ENCODE measurements around the gene DLX4. TPM values are rescaled to one million over a fixed set of nuclear protein-coding genes. Genes with fewer than 3 reads are reported as not detected.

The DLX4 gene
- total RNA-seq, 2 experiments from 2014 or later = 0.17 to 0.35 TPM

DNA sequence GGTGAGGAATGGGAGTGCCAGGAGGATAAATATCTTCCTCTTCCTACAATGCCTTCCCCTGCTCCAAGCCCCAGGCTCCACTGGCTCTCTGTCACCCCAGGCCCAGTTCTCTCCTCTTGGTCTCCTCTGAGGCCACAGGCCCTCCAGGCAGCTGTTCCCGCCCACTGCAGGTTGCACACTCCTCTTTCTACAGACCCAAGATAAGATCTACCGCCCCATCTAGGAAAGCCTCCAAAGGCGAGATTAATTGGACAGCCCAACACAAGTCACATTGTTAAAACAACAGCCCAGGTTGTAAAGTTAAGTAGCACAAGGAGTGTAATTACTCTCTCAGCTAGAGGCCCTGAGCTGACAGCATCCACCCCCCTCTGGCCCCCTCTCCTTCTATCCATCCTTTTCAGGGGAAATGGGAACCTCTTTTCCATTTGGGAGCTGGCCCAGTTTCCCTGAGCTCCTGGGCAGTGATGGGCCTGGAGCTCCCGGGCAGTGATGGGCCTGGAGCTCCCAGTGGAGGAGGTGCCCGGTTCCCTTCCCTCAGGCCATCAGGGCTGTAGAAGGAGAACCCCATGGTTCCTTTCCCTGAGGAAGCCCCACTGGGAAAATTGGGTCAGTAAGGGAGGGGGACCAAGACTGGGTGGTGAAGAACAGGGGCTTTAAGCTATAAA lies 7.3 kb downstream of the DLX4 start:
- Mint-ChIP-seq H3K4me3 (no peak overlapping the region), H3K36me3 (ENCODE audit: low read depth) (no peaks in the 10 kb centered on the region), H3K27me3 (peaks cover 56% of the 10 kb centered on the region), H3K27ac (no peak overlapping the region), H3K4me1 (peaks cover 1% of the 10 kb centered on the region), H3K9me3 (no peaks in the 10 kb centered on the region)
- no peak for DNase-seq
- ChIA-PET CTCF (interaction anchor here (1.0 to 6.1 kb wide), 3 partner anchors 10 to 178 kb away, joined by 3 to 41 read pairs (median 3); partner anchors contain the start of gene DLX3), POLR2A (no interaction called here)

DNA sequence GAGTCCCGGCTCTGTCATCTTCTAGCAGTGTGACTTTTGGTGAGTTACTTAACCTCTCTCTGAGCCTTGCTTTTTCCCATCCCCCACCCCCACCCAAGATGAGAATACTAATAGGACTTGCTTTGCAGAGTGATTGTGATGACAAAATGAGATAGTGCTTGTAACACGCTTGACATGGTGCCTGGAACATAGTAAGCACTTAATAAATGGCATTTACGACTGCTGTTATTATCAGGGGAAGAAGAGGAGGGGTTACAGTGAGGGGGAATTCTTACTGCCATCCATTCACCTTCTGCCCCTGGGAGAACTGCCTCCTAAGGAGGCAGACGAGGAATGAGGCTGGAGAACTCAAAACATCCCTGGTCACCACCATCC lies 7.8 kb downstream of the DLX4 start:
- no peaks in the 10 kb centered on the region for H3K36me3 Mint-ChIP-seq (ENCODE audit: low read depth)
- H3K27ac Mint-ChIP-seq = no peak overlapping the region
- no peaks in the 10 kb centered on the region for H3K9me3 Mint-ChIP-seq
- H3K27me3 Mint-ChIP-seq = peaks cover 54% of the 10 kb centered on the region
- ChIA-PET POLR2A (no interaction called here), CTCF (interaction anchor here (1.1 to 6.1 kb wide), 3 partner anchors 10 to 111 kb away, joined by 3 to 41 read pairs (median 3); partner anchors contain the start of gene DLX3)
- no peak overlapping the region for H3K4me3 Mint-ChIP-seq
- no peak for DNase-seq
- no peaks in the 10 kb centered on the region for H3K4me1 Mint-ChIP-seq

GRCh38 chr17:49977463-49978389 lies 8.7 kb downstream of the DLX4 start:
- H3K9me3 Mint-ChIP-seq = no peaks in the 10 kb centered on the region
- no peak overlapping the region for H3K4me3 Mint-ChIP-seq
- no peak overlapping the region for H3K27ac Mint-ChIP-seq
- H3K27me3 Mint-ChIP-seq = peaks cover 52% of the 10 kb centered on the region
- POLR2A ChIA-PET = no interaction called here
- no peak for DNase-seq
- H3K4me1 Mint-ChIP-seq = no peaks in the 10 kb centered on the region
- no peaks in the 10 kb centered on the region for H3K36me3 Mint-ChIP-seq (ENCODE audit: low read depth)
- CTCF ChIA-PET = interaction anchor here (0.6 to 6.1 kb wide), 4 partner anchors 17 to 110 kb away, joined by 3 to 41 read pairs (median 4); partner anchors contain the start of gene DLX3

DNA sequence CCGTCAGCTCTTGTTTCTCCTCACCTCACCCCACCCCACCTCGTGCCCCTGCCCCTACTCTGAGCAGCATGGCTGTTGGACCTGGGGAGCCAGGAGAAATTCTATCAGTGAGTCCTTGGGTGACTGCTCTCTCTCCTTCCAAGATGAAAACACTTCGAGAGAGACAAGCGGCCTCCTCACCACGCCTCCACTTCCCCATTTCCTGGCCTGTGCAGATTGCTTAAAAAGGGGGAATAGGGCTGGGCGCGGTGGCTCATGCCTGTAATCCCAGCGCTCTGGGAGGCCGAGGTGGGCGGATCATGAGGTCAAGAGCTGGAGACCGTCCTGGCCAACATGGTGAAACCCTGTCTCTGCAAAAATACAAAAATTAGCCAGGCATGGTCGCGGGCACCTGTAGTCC lies 9.5 kb downstream of the DLX4 start:
- ChIA-PET CTCF (interaction anchor here (0.6 to 6.1 kb wide), 4 partner anchors 17 to 179 kb away, joined by 3 to 41 read pairs (median 4); partner anchors contain the start of gene DLX3), POLR2A (no interaction called here)
- H3K36me3 Mint-ChIP-seq (ENCODE audit: low read depth) = no peaks in the 10 kb centered on the region
- peaks cover 45% of the 10 kb centered on the region for H3K27me3 Mint-ChIP-seq
- no peak overlapping the region for H3K27ac Mint-ChIP-seq
- DNase-seq = no peak
- H3K4me1 Mint-ChIP-seq = no peaks in the 10 kb centered on the region
- no peaks in the 10 kb centered on the region for H3K9me3 Mint-ChIP-seq
- no peak overlapping the region for H3K4me3 Mint-ChIP-seq

- no peaks in the 10 kb centered on the region for H3K36me3 Mint-ChIP-seq (ENCODE audit: low read depth)
- no peaks in the 10 kb centered on the region for H3K4me1 Mint-ChIP-seq
- no peak overlapping the region for H3K27ac Mint-ChIP-seq
- CTCF ChIA-PET = interaction anchor here (0.6 to 6.1 kb wide), 4 partner anchors 9 to 422 kb away, joined by 3 to 41 read pairs (median 4); partner anchors contain the start of gene DLX3
- POLR2A ChIA-PET = no interaction called here
- no peak overlapping the region for H3K4me3 Mint-ChIP-seq
- H3K27me3 Mint-ChIP-seq = peaks cover 37% of the 10 kb centered on the region
- DNase-seq = no peak
- no peaks in the 10 kb centered on the region for H3K9me3 Mint-ChIP-seq
Observed at GRCh38 chr17:49979748-49980479, 10.9 kb downstream of the DLX4 start.

- H3K27me3 Mint-ChIP-seq = peaks cover 30% of the 10 kb centered on the region
Observed at GRCh38 chr17:49980703-49981197, 11.8 kb downstream of the DLX4 start.

DNA sequence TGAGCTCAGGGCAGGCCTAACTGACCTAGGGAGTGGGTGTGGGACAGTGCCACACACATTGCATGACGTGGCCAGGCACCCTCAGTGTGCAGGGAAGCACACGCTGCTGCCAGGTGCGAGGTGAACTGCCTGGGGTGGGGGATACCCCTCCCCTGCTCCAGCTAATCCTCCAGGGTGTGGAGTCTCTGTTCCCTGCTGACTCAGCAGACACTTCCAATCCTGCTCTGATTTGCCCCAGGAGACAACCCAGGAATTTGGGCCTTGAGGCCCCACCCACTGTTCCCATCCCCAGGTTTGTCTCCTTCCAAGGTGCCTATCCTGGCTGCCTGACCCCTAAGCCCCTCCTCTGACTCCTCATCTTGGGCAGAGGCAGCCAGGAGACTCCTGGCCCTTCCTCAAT lies 15.3 kb downstream of the DLX4 start:
- no peaks in the 10 kb centered on the region for H3K9me3 Mint-ChIP-seq

More at GRCh38 chr17:49980703-49981197, 11.8 kb downstream of the DLX4 start:
- Mint-ChIP-seq H3K4me1 (no peaks in the 10 kb centered on the region), H3K4me3 (no peak overlapping the region), H3K9me3 (no peaks in the 10 kb centered on the region), H3K27ac (no peak overlapping the region), H3K36me3 (ENCODE audit: low read depth) (no peaks in the 10 kb centered on the region)
- POLR2A ChIA-PET = no interaction called here
- no peak for DNase-seq
- CTCF ChIA-PET = interaction anchor here (0.6 to 6.1 kb wide), 2 partner anchors 15 to 168 kb away, joined by 3 to 41 read pairs; partner anchors contain the start of gene DLX3

DNA sequence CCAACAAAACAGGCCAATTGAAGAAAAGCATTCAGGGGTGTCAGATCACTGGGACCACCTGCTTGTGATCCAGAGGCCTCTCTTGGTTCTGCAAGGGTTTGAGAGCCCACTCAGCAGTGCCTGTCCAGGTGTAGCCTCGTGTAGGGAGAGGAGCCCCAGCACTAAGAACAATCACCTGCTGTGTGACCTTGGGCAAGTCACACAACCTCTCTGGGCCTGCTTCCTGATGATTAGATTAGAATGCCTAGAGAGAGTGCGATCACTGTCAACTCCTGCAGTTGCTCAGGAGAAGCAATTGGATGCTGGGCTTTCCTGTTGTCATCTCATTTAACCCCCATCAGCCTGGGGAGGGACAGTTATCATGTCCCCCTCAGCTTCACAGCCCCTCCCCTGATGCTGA lies 15.8 kb downstream of the DLX4 start:
- Mint-ChIP-seq H3K9me3 (no peaks in the 10 kb centered on the region), H3K36me3 (ENCODE audit: low read depth) (no peaks in the 10 kb centered on the region), H3K27ac (no peak overlapping the region), H3K4me1 (no peaks in the 10 kb centered on the region), H3K4me3 (no peak overlapping the region), H3K27me3 (peaks cover 49% of the 10 kb centered on the region)
- ChIA-PET CTCF (interaction anchor here (1.3 to 2.7 kb wide), 2 partner anchors 11 to 13 kb away, joined by 8 to 9 read pairs; no protein-coding TSS in a partner anchor), POLR2A (no interaction called here)
- DNase-seq = no peak

More for the DNA sequence above, 15.3 kb downstream of the DLX4 start:
- CTCF ChIA-PET = interaction anchor here (1.3 to 2.7 kb wide), 2 partner anchors 12 to 14 kb away, joined by 8 to 9 read pairs; no protein-coding TSS in a partner anchor
- Mint-ChIP-seq H3K36me3 (ENCODE audit: low read depth) (no peaks in the 10 kb centered on the region), H3K4me3 (no peak overlapping the region), H3K4me1 (no peaks in the 10 kb centered on the region), H3K27ac (no peak overlapping the region), H3K27me3 (peaks cover 46% of the 10 kb centered on the region)
- no peak for DNase-seq
- POLR2A ChIA-PET = no interaction called here

GRCh38 chr17:49985310-49985990 lies 16.5 kb downstream of the DLX4 start:
- Mint-ChIP-seq H3K27ac (no peak overlapping the region), H3K36me3 (ENCODE audit: low read depth) (no peaks in the 10 kb centered on the region), H3K4me1 (peaks cover 2% of the 10 kb centered on the region), H3K27me3 (peaks cover 53% of the 10 kb centered on the region), H3K9me3 (no peaks in the 10 kb centered on the region), H3K4me3 (no peak overlapping the region)
- ChIA-PET CTCF (interaction anchor here (1.9 to 2.7 kb wide), 2 partner anchors 11 to 13 kb away, joined by 6 to 9 read pairs; no protein-coding TSS in a partner anchor), POLR2A (no interaction called here)
- no peak for DNase-seq

DNA sequence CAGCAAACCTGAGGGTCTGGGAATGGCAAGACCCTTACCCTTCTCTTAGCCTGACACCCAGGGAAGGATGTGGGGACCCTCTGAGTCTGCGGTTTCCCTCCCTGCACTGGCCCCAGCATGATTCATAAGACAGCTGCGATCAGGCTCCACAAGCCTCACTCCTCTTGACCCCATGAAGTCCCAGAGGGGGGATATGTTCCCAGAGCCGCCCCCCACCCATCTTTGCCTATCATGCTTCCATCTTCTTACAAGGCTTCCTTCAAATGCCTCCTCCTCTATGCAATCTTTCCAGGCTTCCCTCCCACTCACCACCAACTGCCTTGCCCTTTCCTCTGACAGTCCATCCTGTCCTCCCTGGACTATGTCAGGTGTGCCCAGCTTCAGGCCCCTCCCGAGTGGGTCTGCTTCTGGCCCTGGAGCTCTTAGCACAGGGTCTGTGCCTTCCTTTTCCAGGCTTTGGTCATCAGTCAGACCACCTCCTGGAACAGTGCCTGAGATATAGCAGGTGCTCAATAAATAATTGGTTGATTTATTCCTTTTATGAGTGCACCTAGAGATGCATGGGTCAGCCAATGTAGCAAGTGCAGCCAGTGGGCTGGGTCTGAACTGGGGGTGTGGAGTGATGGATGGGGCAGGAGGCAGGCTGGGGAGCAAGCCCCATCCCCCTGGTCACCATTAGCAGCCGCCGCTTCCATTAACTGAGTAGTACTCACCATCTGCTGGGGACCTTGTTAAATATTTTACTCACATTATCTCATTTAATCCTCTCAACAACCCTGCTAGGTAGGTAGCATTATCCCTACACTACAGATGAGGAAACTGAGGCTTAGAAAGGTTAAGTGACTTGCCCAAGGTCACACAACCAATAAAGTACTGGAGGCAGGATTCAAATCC lies 17.7 kb downstream of the DLX4 start:
- no peak overlapping the region for H3K27ac Mint-ChIP-seq
- no peaks in the 10 kb centered on the region for H3K36me3 Mint-ChIP-seq (ENCODE audit: low read depth)
- H3K4me1 Mint-ChIP-seq = peaks cover 2% of the 10 kb centered on the region
- ChIA-PET CTCF (interaction anchor here (0.6 to 1.9 kb wide), 2 partner anchors 11 to 107 kb away, joined by 3 to 6 read pairs; no protein-coding TSS in a partner anchor), POLR2A (no interaction called here)
- H3K4me3 Mint-ChIP-seq = no peak overlapping the region
- peaks cover 59% of the 10 kb centered on the region for H3K27me3 Mint-ChIP-seq
- H3K9me3 Mint-ChIP-seq = no peaks in the 10 kb centered on the region
- no peak for DNase-seq

DNA sequence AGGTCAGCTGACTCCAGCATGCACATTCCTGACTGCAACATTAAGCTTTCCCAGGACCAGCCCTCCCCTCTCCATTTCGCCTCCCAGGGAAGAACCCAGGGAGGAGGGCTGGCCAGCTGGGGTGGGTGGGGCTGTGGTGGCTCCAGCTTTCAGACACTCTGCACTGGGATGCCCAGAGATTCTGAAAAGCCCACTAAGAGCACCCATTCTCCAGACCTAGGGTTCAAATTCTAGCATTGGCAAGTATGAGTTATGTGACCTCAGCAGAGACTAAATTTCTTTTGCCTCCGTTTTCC lies 18.2 kb downstream of the DLX4 start:
- no peak overlapping the region for H3K4me3 Mint-ChIP-seq
- no peaks in the 10 kb centered on the region for H3K9me3 Mint-ChIP-seq
- DNase-seq = no peak
- peaks cover 62% of the 10 kb centered on the region for H3K27me3 Mint-ChIP-seq
- CTCF ChIA-PET = interaction anchor here (1.8 to 1.9 kb wide), 2 partner anchors 9 to 11 kb away, joined by 5 to 6 read pairs; no protein-coding TSS in a partner anchor
- no peaks in the 10 kb centered on the region for H3K36me3 Mint-ChIP-seq (ENCODE audit: low read depth)
- H3K4me1 Mint-ChIP-seq = peaks cover 2% of the 10 kb centered on the region
- POLR2A ChIA-PET = no interaction called here
- no peak overlapping the region for H3K27ac Mint-ChIP-seq

Data from activated CD4-positive, alpha-beta T cell treated with anti-CD3 and anti-CD28 coated beads, Interleukin-2, amount 10 ng/mL, durations not matched to agents 7 days and 5 days (primary cell).